ENCODE data around the gene SEMA3E. TPM values are rescaled to one million over a fixed set of nuclear protein-coding genes. Genes with fewer than 3 reads are reported as not detected.

SEMA3E gene
- total and polyA plus RNA-seq, 9 of the 15 experiments (the other 6 are each of a cell fraction or from before 2014, with no cell fraction given), result 0.01 to 1.4 (median 0.14) TPM; not detected in 2

DNA sequence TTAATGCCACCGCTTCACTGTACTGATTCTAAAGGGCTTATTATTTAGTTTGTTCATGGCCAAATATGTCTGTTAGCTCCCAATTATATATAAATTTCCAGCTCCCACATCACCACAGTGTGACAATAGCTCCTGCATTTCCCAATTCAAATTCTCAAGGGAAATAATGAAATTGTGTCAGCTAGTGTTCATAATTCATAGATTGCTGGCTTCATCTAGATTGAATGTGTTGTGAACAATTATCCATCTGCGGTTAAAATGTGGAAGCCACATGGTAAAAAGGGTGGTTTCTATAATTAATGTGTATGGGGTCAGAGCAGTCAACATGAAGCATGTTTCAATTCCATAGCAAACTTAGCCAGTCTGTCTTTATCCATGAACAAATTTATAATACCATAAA lies 154.3 kb downstream of the SEMA3E start:
- H3K9ac ChIP-seq (ENCODE audit: insufficient read depth in 1 of 2, low read depth in 2 of 2, low read length in 2 of 2), result no peak overlapping the region
- ChIA-PET CTCF (ENCODE audit: low intra/inter-chr PET ratio) (no interaction called here), POLR2A (no interaction called here)
- H3K9me3 ChIP-seq (replicated peaks; ENCODE audit: control insufficient read depth, insufficient read depth, low read depth, low read length), result no peaks in the 10 kb centered on the region; the same call in 1 of the 2 replicates
- intact Hi-C loops (cut with micrococcal nuclease), result no loop called here
- no peak overlapping the region for H3K4me3 ChIP-seq
- in situ Hi-C loops (cut with MboI), result no loop called here
- no peak overlapping the region for H3K27ac ChIP-seq (ENCODE audit: extremely low read depth, low read depth, low read length)
- no peak for ATAC-seq
- H3K36me3 ChIP-seq (ENCODE audit: control insufficient read depth, insufficient read depth, low read length), result no peaks in the 10 kb centered on the region
- H3K9me1 ChIP-seq (ENCODE audit: control insufficient read depth, insufficient read depth, low read length), result no peaks in the 10 kb centered on the region
- no peaks in the 10 kb centered on the region for H3K27me3 ChIP-seq (ENCODE audit: control insufficient read depth in 2 of 2, insufficient read depth in 2 of 2, low read length in 2 of 2)
- 3% methylated on average over 2 of the region's 2 CpGs for WGBS (ENCODE audit: insufficient coverage, low coverage, missing lambda C conversion rate)
- DNase-seq (ENCODE audit: extremely low read depth in 1 of 4, low spot score in 3 of 4), result no peak
- FAIRE-seq, result no peak
- H4K20me1 ChIP-seq (replicated peaks; ENCODE audit: control insufficient read depth, insufficient read depth, low read length), result no peaks in the 10 kb centered on the region
- BruUV-seq (replicated peaks), result no TSS peak
- H3K4me2 ChIP-seq (ENCODE audit: insufficient read depth, low read length), result no peak overlapping the region
- no peak overlapping the region for H2AFZ ChIP-seq (ENCODE audit: low read depth, low read length)
- H3K4me1 ChIP-seq (replicated peaks in 1 of 2; ENCODE audit: control insufficient read depth in 2 of 2, insufficient read depth in 2 of 2, low read length in 2 of 2), result no peaks in the 10 kb centered on the region
- no peaks in the 10 kb centered on the region for H3K79me2 ChIP-seq (ENCODE audit: control insufficient read depth, insufficient read depth, low read length)
- TF ChIP-seq CBX1 (IDR thresholded peaks at IDR 0.05; ENCODE audit: low read depth) (no peak), NFATC3 (IDR thresholded peaks at IDR 0.05) (no peak), FOXP1 (CRISPR knock-in tag; IDR thresholded peaks at IDR 0.05) (no peak), MEIS2 (IDR thresholded peaks at IDR 0.05; ENCODE audit: partially characterized antibody) (no peak), ZNF780A (CRISPR knock-in tag; IDR thresholded peaks at IDR 0.05) (no peak), TBL1XR1 (IDR thresholded peaks at IDR 0.05; ENCODE audit: low read length in 2 of 2) (no peak), RAD21 (CRISPR knock-in tag; conservative IDR thresholded peaks at IDR 0.05 in 1 of 2, IDR thresholded peaks at IDR 0.05 in 1 of 2) (no peak), TAF15 (IDR thresholded peaks at IDR 0.05; ENCODE audit: low read depth, low read length) (no peak), RHOXF2B (CRISPR knock-in tag; conservative IDR thresholded peaks at IDR 0.05) (no peak), MCM3 (IDR thresholded peaks at IDR 0.05) (no peak), ARNT (IDR thresholded peaks at IDR 0.05) (no peak), ZNF133 (CRISPR knock-in tag; IDR thresholded peaks at IDR 0.05) (no peak), MTA1 (IDR thresholded peaks at IDR 0.05; ENCODE audit: borderline replicate concordance) (no peak)
- TF ChIP-seq, protein P1, sequence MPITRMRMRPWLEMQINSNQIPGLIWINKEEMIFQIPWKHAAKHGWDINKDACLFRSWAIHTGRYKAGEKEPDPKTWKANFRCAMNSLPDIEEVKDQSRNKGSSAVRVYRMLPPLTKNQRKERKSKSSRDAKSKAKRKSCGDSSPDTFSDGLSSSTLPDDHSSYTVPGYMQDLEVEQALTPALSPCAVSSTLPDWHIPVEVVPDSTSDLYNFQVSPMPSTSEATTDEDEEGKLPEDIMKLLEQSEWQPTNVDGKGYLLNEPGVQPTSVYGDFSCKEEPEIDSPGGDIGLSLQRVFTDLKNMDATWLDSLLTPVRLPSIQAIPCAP (CRISPR knock-in tag; IDR thresholded peaks at IDR 0.05; ENCODE audit: borderline replicate concordance), result no peak
- TF ChIP-seq, protein P2, sequence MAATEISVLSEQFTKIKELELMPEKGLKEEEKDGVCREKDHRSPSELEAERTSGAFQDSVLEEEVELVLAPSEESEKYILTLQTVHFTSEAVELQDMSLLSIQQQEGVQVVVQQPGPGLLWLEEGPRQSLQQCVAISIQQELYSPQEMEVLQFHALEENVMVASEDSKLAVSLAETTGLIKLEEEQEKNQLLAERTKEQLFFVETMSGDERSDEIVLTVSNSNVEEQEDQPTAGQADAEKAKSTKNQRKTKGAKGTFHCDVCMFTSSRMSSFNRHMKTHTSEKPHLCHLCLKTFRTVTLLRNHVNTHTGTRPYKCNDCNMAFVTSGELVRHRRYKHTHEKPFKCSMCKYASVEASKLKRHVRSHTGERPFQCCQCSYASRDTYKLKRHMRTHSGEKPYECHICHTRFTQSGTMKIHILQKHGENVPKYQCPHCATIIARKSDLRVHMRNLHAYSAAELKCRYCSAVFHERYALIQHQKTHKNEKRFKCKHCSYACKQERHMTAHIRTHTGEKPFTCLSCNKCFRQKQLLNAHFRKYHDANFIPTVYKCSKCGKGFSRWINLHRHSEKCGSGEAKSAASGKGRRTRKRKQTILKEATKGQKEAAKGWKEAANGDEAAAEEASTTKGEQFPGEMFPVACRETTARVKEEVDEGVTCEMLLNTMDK (IDR thresholded peaks at IDR 0.05; ENCODE audit: borderline replicate concordance, insufficient read depth, low read depth, low read length, poor library complexity, severe bottlenecking), result no peak
- TF ChIP-seq, protein P3, sequence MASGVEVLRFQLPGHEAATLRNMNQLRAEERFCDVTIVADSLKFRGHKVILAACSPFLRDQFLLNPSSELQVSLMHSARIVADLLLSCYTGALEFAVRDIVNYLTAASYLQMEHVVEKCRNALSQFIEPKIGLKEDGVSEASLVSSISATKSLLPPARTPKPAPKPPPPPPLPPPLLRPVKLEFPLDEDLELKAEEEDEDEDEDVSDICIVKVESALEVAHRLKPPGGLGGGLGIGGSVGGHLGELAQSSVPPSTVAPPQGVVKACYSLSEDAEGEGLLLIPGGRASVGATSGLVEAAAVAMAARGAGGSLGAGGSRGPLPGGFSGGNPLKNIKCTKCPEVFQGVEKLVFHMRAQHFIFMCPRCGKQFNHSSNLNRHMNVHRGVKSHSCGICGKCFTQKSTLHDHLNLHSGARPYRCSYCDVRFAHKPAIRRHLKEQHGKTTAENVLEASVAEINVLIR (CRISPR knock-in tag; IDR thresholded peaks at IDR 0.05), result no peak
